Brain microvascular endothelial cell (primary cell): ENCODE results near the gene MISP.

Experiments
- DNase-seq: peaks from one replicate; pipeline ENCODE4 v3.0.0-alpha.2; 2020
- H3K27ac ChIP-seq: fragments of 250-450 bp; sonication (Bioruptor Pico); 2 replicates; pipeline ENCODE4 v1.5.1; 2020; ENCODE audit warnings: mild to moderate bottlenecking, moderate library complexity
- H3K27me3 ChIP-seq: fragments of 250-450 bp; sonication (Bioruptor Pico); replicated peaks from 2 replicates; pipeline ENCODE4 v1.5.1; 2020; ENCODE audit warnings: mild to moderate bottlenecking
- H3K36me3 ChIP-seq: fragments of 250-450 bp; sonication (Bioruptor Pico); replicated peaks from 2 replicates; pipeline ENCODE4 v1.5.1; 2020; ENCODE audit warnings: mild to moderate bottlenecking
- H3K4me3 ChIP-seq: 2 replicates; pipeline ENCODE4 v1.5.1; 2011; ENCODE audit warnings: low read depth, mild to moderate bottlenecking, control low read depth, low read length, moderate library complexity
- in situ Hi-C: cut with HindIII; loops from 2 replicates; pipeline ENCODE4 v1.10.0; 2017; ENCODE audit warnings: low sequenced_read_pairs, low pct_ligation_motif_present
- TF ChIP-seq, protein P1 (sequence below): IDR thresholded peaks from 2 replicates; pipeline ENCODE4 v1.5.1; 2011; ENCODE audit warnings: low read depth, mild to moderate bottlenecking, moderate library complexity, low read length, control low read depth, inconsistent platforms; ENCODE audit errors: missing control alignments

MISP gene

DNA sequence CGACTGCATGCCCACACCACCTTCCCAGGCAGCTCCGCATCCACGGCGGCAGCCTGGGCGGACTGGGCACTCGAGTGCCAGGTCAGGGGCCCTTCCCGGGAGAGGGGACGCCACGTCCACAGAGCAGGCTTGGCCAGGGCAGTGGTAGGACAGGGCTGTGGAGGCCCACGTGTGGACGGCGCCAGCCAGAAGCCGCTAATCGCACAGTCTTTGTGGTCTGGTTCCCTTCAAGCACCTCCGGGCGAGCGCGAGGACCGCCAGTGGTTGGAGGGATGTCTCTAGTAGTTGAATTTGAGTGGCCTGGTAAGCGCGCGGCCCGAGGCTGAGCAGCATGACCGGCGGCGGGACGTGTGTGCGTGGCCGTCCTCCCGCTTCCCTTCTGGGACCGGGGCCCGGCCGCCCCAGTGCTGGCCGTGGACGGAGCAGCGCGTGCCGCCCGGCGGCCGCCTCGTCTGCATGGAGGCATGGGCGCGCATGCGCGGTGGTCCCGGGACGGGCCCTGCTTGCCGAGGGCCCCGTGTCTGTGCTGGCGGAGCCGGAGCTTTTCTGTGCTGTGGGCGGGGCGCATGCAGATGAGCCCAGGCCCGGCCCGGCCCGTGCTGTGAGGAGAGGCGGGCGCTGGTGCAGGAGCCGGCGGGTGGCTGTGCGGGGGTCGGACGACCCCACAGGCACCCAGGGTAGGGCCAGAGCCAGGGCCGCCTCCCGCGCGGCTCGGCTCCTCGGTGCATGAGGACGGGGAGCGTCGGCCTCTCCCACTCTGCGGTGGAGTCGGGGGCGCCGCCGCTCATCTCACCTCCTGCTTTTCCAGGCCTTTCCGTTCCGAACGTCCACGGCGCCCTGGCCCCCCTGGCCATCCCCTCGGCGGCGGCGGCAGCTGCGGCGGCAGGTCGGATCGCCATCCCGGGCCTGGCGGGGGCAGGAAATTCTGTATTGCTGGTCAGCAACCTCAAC, 55.0 kb downstream of the MISP start:
- TF ChIP-seq, protein P1, sequence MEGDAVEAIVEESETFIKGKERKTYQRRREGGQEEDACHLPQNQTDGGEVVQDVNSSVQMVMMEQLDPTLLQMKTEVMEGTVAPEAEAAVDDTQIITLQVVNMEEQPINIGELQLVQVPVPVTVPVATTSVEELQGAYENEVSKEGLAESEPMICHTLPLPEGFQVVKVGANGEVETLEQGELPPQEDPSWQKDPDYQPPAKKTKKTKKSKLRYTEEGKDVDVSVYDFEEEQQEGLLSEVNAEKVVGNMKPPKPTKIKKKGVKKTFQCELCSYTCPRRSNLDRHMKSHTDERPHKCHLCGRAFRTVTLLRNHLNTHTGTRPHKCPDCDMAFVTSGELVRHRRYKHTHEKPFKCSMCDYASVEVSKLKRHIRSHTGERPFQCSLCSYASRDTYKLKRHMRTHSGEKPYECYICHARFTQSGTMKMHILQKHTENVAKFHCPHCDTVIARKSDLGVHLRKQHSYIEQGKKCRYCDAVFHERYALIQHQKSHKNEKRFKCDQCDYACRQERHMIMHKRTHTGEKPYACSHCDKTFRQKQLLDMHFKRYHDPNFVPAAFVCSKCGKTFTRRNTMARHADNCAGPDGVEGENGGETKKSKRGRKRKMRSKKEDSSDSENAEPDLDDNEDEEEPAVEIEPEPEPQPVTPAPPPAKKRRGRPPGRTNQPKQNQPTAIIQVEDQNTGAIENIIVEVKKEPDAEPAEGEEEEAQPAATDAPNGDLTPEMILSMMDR, result no peak
- no peak overlapping the region for H3K27ac ChIP-seq
- no peak overlapping the region for H3K4me3 ChIP-seq
- H3K27me3 ChIP-seq, result no peaks in the 10 kb centered on the region
- peaks cover 92% of the 10 kb centered on the region for H3K36me3 ChIP-seq
- in situ Hi-C loops, result no loop called here
- DNase-seq, result no peak

DNA sequence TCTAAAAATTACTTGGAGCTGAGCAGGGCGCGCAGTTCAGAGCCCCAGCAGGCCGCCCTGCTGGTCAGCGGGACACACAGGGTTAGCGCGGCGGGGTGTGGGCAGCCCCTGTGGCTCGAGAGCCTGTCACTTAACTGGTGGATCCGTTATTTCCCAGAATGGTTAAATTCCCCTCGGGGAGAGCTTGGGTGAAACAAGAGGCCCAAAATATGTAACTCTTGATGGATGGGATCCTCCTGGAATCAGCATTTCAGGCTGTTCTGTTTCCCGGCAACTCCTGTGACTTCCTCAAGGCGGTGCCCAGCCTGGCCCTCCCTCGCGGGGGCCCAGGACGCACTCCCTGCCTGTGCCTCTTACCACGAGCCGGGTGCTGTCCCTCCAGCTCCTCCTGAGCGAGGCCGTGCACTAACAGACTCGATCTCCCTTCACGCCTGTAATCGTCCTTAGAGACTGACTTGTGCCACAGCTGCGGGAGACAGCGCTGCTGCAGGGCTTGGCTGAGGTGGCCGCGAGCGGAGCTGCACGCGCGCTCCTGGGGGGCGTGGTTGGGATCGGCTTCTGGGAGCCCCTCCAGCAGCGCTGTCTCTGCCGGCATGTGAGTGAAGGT, 56.0 kb downstream of the MISP start:
- TF ChIP-seq, protein P1, result no peak
- DNase-seq, result no peak
- in situ Hi-C loops, result no loop called here
- H3K36me3 ChIP-seq, result peaks cover 93% of the 10 kb centered on the region
- no peak overlapping the region for H3K27ac ChIP-seq
- H3K4me3 ChIP-seq, result no peak overlapping the region
- H3K27me3 ChIP-seq, result no peaks in the 10 kb centered on the region

DNA sequence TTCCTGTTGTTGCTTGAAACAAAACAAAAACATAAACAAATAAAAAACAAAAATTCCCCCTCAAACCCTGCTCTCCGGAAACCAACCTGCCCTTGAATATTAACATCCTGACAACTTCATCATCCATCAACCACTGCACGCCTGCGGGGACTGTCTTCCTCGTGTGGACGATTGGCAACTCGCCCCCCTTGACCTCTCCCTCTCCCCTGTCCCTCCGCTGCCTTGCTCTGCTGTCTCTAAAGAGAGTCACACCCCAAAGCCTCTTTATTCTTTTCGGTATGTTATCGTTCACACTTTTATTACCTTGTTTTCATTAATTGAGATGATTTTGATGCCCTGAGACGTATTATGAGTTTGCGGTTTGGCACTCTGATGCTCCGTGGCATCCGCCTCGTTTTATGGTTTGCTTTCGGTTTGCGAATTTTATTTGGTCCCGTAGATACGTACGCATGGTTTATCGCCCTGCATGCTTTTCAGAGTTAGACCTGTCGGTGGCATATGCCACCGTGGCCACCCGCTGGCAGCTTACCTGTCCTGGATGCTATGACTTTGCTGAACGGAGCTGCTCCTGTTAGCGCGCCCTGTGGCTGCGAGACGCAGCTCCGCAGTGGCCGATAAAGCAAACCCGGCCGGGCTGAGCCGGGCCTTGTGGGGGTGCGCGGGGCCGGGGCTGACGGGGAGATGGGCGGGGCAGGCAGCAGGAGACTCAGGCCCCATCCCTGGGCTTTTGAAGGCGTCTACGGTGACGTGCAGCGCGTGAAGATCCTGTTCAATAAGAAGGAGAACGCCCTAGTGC, 56.9 kb downstream of the MISP start:
- in situ Hi-C loops, result no loop called here
- peaks cover 94% of the 10 kb centered on the region for H3K36me3 ChIP-seq
- H3K4me3 ChIP-seq, result no peak overlapping the region
- no peak for DNase-seq
- TF ChIP-seq, protein P1, result no peak
- H3K27me3 ChIP-seq, result no peaks in the 10 kb centered on the region
- H3K27ac ChIP-seq, result no peak overlapping the region

DNA sequence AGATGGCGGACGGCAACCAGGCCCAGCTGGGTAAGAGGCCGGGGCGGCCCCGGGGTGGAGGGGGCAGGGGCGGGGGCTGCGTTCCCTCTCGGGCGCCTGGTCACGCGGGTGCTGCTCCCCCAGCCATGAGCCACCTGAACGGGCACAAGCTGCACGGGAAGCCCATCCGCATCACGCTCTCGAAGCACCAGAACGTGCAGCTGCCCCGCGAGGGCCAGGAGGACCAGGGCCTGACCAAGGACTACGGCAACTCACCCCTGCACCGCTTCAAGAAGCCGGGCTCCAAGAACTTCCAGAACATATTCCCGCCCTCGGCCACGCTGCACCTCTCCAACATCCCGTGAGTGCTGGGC, 57.5 kb downstream of the MISP start:
- Histone ChIP-seq H3K27ac (no peak overlapping the region), H3K27me3 (no peaks in the 10 kb centered on the region), H3K4me3 (no peak overlapping the region), H3K36me3 (peaks cover 95% of the 10 kb centered on the region)
- in situ Hi-C loops, result no loop called here
- no peak for DNase-seq
- TF ChIP-seq, protein P1, result no peak

GRCh38 chr19:810077-810855, 59.4 kb downstream of the MISP start:
- TF ChIP-seq, protein P1, result no peak
- no peaks in the 10 kb centered on the region for H3K27me3 ChIP-seq
- H3K36me3 ChIP-seq, result peaks cover 89% of the 10 kb centered on the region
- in situ Hi-C loops, result no loop called here
- DNase-seq, result no peak
- no peak overlapping the region for H3K27ac ChIP-seq
- H3K4me3 ChIP-seq, result no peak overlapping the region
